ENCODE results near the gene TSHZ2. TPM values are rescaled to one million over a fixed set of nuclear protein-coding genes. Genes with fewer than 3 reads are reported as not detected.

TSHZ2 gene
- total and polyA plus RNA-seq, 7 donors: 1.2 to 32.7 (median 14.0) TPM

- H3K27me3 ChIP-seq: no peaks in the 10 kb centered on the region
- intact Hi-C loops (cut with DNase I): no loop called here
- WGBS, 2 donors: 50 to 74% methylated on average over 4 of the region's 4 CpGs
- DNase-seq: no peak
- H3K36me3 ChIP-seq: no peaks in the 10 kb centered on the region
- H3K27ac ChIP-seq: peak overlapping the region in 2 of 4 donors; percentile 14 to 42
- H3K4me1 ChIP-seq: no peaks in the 10 kb centered on the region
- H3K4me3 ChIP-seq: no peak overlapping the region
- H3K9me3 ChIP-seq: peaks cover 0 to 5% (median 2%) of the 10 kb centered on the region in 4 donors
- TF ChIP-seq POLR2AphosphoS5 (IDR thresholded peaks at IDR 0.05): no peak
- no peak for TF ChIP-seq POLR2A (IDR thresholded peaks at IDR 0.05)
- no peak for TF ChIP-seq CTCF (IDR thresholded peaks at IDR 0.05)
- TF ChIP-seq EP300 (IDR thresholded peaks at IDR 0.05): no peak
Measured at GRCh38 chr20:53070224-53070623, 98.1 kb downstream of the TSHZ2 start.

GRCh38 chr20:53070706-53071392 lies 98.7 kb downstream of the TSHZ2 start:
- H3K27me3 ChIP-seq: no peaks in the 10 kb centered on the region
- intact Hi-C loops (cut with DNase I): no loop called here
- H3K4me1 ChIP-seq: no peaks in the 10 kb centered on the region
- H3K4me3 ChIP-seq: no peak overlapping the region
- H3K36me3 ChIP-seq: no peaks in the 10 kb centered on the region
- H3K9me3 ChIP-seq: peaks cover 0 to 5% (median 2%) of the 10 kb centered on the region in 4 donors
- no peak for DNase-seq
- TF ChIP-seq CTCF (IDR thresholded peaks at IDR 0.05) (no peak), POLR2AphosphoS5 (IDR thresholded peaks at IDR 0.05) (peak in 1 of 4 donors; percentile 31)
- WGBS, 2 donors: 30 to 39% methylated on average over 8 of the region's 8 CpGs
- peak overlapping the region in 3 of 4 donors; percentile 15 to 42 (median 32) for H3K27ac ChIP-seq

DNA sequence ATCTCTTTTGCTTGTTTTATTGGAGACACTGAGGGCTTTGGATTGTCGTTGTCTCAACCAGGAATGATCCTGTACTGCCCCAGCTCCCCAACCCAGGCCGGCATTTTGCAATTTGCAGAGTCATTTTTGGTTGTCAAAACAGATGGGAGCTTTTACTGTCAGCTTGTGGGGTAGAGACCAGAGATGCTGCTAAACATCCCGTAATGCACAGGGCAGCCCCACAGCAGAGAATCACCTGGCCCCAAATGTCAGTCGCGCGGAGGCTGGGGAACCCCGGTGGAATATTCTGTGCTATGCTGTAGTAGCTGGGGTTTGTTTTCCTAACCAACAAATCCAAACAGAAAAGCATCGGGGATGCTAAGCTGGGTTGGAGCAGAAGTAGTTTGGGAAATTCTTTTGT lies 99.7 kb downstream of the TSHZ2 start:
- TF ChIP-seq CTCF (IDR thresholded peaks at IDR 0.05): no peak
- TF ChIP-seq EP300 (IDR thresholded peaks at IDR 0.05): no peak
- no peak for TF ChIP-seq POLR2AphosphoS5 (IDR thresholded peaks at IDR 0.05)
- TF ChIP-seq POLR2A (IDR thresholded peaks at IDR 0.05): no peak
- Histone ChIP-seq H3K27me3 (no peaks in the 10 kb centered on the region), H3K36me3 (no peaks in the 10 kb centered on the region), H3K27ac (peak overlapping the region in 2 of 4 donors; percentile 15 to 42), H3K4me3 (no peak overlapping the region), H3K4me1 (no peaks in the 10 kb centered on the region), H3K9me3 (peaks cover 0 to 5% (median 2%) of the 10 kb centered on the region in 4 donors)
- WGBS, 2 donors: 69 to 76% methylated on average over 8 of the region's 8 CpGs
- no peak for DNase-seq
- intact Hi-C loops (cut with DNase I): no loop called here

DNA sequence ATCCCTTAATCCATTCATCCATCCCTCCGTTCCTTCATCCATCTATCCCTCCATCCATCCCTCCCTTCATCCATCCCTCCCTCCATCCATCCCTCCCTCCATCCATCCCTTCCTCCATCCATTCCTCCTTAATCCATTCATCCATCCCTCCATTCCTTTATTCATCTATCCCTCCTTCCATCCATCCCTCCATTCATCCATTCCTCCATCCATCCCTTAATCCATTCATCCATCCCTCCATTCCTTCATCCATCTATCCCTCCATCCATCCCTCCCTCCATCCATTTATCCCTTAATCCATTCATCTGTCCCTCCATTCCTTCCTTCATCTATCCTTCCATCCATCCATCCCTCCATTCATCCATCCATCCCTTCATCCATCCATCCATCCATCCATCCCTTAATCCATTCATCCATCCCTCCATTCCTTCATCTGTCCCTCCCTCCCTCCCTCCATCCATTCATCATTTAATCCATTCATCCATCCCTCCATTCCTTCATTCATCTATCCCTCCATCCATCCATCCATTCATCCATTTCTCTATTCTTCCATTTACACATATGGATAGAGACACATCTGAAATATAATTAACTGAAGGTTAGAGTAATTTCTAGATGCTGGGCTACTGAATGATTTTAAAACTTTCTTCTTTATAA lies 100.9 kb downstream of the TSHZ2 start:
- TF ChIP-seq CTCF (IDR thresholded peaks at IDR 0.05) (no peak), POLR2AphosphoS5 (IDR thresholded peaks at IDR 0.05) (no peak), POLR2A (IDR thresholded peaks at IDR 0.05) (no peak), EP300 (IDR thresholded peaks at IDR 0.05) (no peak)
- Histone ChIP-seq H3K27me3 (no peaks in the 10 kb centered on the region), H3K9me3 (no peaks in the 10 kb centered on the region), H3K36me3 (no peaks in the 10 kb centered on the region), H3K4me3 (no peak overlapping the region), H3K27ac (no peak overlapping the region), H3K4me1 (no peaks in the 10 kb centered on the region)
- intact Hi-C loops (cut with DNase I): no loop called here
- WGBS, 2 donors: 90 to 91% methylated on average over 1 of the region's 1 CpG
- no peak for DNase-seq
